K562 (cell line): ENCODE results near the gene ICA1. TPM values are rescaled to one million over a fixed set of nuclear protein-coding genes. Genes with fewer than 3 reads are reported as not detected.

ENCODE experiments used
- ATF7 ChIP-seq: fragments of 450-650 bp; IDR thresholded peaks from 2 replicates; pipeline ENCODE4 v1.7.1; 2014; ENCODE audit warnings: mild to moderate bottlenecking, moderate library complexity
- CBFA2T3 ChIP-seq: fragments of 450-650 bp; IDR thresholded peaks from 2 replicates; pipeline ENCODE4 v1.6.1; 2017
- FOXA3 ChIP-seq, 2 experiments: fragments of 450-650 bp in 1 of 2; sonication (generic) in 1 of 2; formaldehyde crosslinking; IDR thresholded peaks in 1 of 2; conservative IDR thresholded peaks in 1 of 2; 2 replicates each; pipeline versions ENCODE4 v1.4.0 to v1.8.0; 2020 to 2022; ENCODE audit warnings: mild to moderate bottlenecking in 2 of 2, missing genetic modification reagents in 1 of 2
- HES1 ChIP-seq: fragments of 450-650 bp; IDR thresholded peaks from 2 replicates; pipeline ENCODE4 v1.6.1; 2016; ENCODE audit warnings: low read depth, mild to moderate bottlenecking, moderate library complexity
- JUND ChIP-seq, 2 experiments: IDR thresholded peaks; 2 replicates in 1 of 2; 3 replicates in 1 of 2; pipeline ENCODE4 v1.6.1; 2011; ENCODE audit warnings: borderline replicate concordance in 2 of 2, low read depth in 2 of 2, low read length in 2 of 2, improper control_type of control experiment in 1 of 2, missing biosample characterization in 1 of 2, missing genetic modification characterization in 1 of 2, missing genetic modification reagents in 1 of 2
- MBD1 ChIP-seq: fragments of 250-450 bp; sonication (Bioruptor Pico); IDR thresholded peaks from 2 replicates; pipeline ENCODE4 v1.8.0; 2022; ENCODE audit warnings: inconsistent platforms
- MEIS2 ChIP-seq: fragments of 450-650 bp; IDR thresholded peaks from 2 replicates; pipeline ENCODE4 v1.6.1; 2014; ENCODE audit warnings: mild to moderate bottlenecking; ENCODE audit not compliant: partially characterized antibody
- POLR2H ChIP-seq: IDR thresholded peaks from 2 replicates; pipeline ENCODE4 v1.6.1; 2016; ENCODE audit warnings: missing genetic modification characterization, low read depth, mild to moderate bottlenecking, control low read depth, missing compliant biosample characterization, moderate library complexity
- TCF7L2 ChIP-seq: fragments of 150-350 bp; IDR thresholded peaks from 2 replicates; pipeline ENCODE4 v1.6.1; 2016; ENCODE audit warnings: low read depth, mild to moderate bottlenecking, low read length, moderate library complexity
- THAP7 ChIP-seq: fragments of 250-450 bp; sonication (Bioruptor Pico); IDR thresholded peaks from 2 replicates; pipeline ENCODE4 v1.5.0; 2021
- ZFP1 ChIP-seq: fragments of 450-650 bp; formaldehyde crosslinking; IDR thresholded peaks from 2 replicates; pipeline ENCODE4 v1.4.0; 2020; ENCODE audit warnings: mild to moderate bottlenecking, mixed read lengths
- ZFP91 ChIP-seq: sonication (generic); formaldehyde crosslinking; IDR thresholded peaks from 2 replicates; pipeline ENCODE4 v1.8.0; 2022; ENCODE audit warnings: mild to moderate bottlenecking, missing genetic modification reagents
- ZNF384 ChIP-seq: IDR thresholded peaks from 2 replicates; pipeline ENCODE4 v1.6.1; 2012; ENCODE audit warnings: low read depth, low read length, improper control_type of control experiment
- polyA plus RNA-seq, 8 experiments: library from polyadenylated mRNA; depleted of rRNA in 4 of 8; stranded (reverse) in 5 of 8; unstranded in 3 of 8; fragments of >200 nt; fragmentation: Nextera tagmentation in 2 of 8; fragmentation: Illumina TruSeq in 1 of 8; extraction: Ambion mirVana in 2 of 8; extraction: Trizol in 1 of 8; gene quantifications; 2 replicates each; pipeline versions ENCODE4 v1.2.1 to v1.2.3, GENCODE V29; 2011 to 2014; ENCODE audit warnings: inconsistent platforms in 1 of 8, missing spikeins in 1 of 8
- total RNA-seq, 7 experiments: library from RNA; depleted of rRNA in 6 of 7; stranded (reverse); fragments of >200 nt in 6 of 7; fragmentation: Illumina TruSeq in 2 of 7; extraction: Trizol in 2 of 7; gene quantifications; 2 replicates each; pipeline versions ENCODE4 v1.2.1 to v1.2.3, GENCODE V29; 2011 to 2021; ENCODE audit warnings: low replicate concordance in 1 of 7

The ICA1 gene
- total and polyA plus RNA-seq, 9 of the 15 experiments (the other 6 are each of a cell fraction or from before 2014, with no cell fraction given), result 7.1 to 22.3 (median 16.4) TPM

- TF ChIP-seq MBD1 (CRISPR knock-in tag) (peak; percentile 15; the same call in 1 of the 2 replicates), ZFP1 (CRISPR knock-in tag) (no peak), HES1 (no peak), FOXA3 (CRISPR knock-in tag; conservative IDR thresholded peaks at IDR 0.05 in 1 of 2, IDR thresholded peaks at IDR 0.05 in 1 of 2) (peak in 1 of 2 experiments; percentile 70; a peak in 2 of 4 replicates), ZNF384 (peak; percentile 65), TCF7L2 (no peak), POLR2H (tag) (0 out of 2 replicates have a peak, but pooled peaks have one; percentile 51), MEIS2 (peak; percentile 17), ATF7 (0 out of 2 replicates have a peak, but pooled peaks have one; percentile 26), THAP7 (CRISPR knock-in tag) (no peak), JUND (IDR thresholded peaks at IDR 0.05; ENCODE audit: borderline replicate concordance, low read depth, low read length) (peak; percentile 12; the same call in 1 of the 2 replicates), JUND (tag; IDR thresholded peaks at IDR 0.05; ENCODE audit: borderline replicate concordance, low read depth, low read length) (peak; percentile 48; the same call in 1 of the 3 replicates), CBFA2T3 (peak; percentile 29; the same call in 1 of the 2 replicates), ZFP91 (no peak)
Measured at GRCh38 chr7:8177109-8177933, 84.6 kb downstream of the ICA1 start (continued).
